GM21723 (cell line): ENCODE data around the gene KSR1.

Experiments
- ATAC-seq: cut with Tn5 transposase; IDR thresholded peaks from one replicate; pipeline ENCODE4 v1.9.1; 2021; ENCODE audit warnings: mild to moderate bottlenecking, moderate library complexity; ENCODE audit not compliant: unreplicated experiment

Gene KSR1

DNA sequence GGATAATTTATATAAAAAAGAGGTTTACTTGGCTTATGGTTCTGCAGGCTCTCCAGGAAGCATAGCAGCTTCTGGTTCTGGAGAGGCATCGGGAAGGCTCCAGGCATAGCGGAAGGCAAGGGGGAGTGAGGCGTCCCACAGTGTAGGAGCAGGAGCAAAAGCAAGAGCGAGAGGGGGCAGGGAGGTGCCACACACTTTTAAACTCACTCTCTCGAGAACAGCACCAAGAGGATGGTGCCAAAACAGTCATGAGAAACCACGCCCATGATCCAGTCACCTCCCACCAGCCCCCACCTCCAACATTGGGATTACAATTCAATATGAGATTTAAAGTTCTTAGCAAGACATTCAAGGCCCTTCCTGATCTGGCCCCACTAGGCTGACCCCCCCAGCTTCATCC lies 124.8 kb downstream of the KSR1 start:
- ATAC-seq: no peak

GRCh38 chr17:27582696-27583095 lies 126.4 kb downstream of the KSR1 start:
- ATAC-seq: no peak

DNA sequence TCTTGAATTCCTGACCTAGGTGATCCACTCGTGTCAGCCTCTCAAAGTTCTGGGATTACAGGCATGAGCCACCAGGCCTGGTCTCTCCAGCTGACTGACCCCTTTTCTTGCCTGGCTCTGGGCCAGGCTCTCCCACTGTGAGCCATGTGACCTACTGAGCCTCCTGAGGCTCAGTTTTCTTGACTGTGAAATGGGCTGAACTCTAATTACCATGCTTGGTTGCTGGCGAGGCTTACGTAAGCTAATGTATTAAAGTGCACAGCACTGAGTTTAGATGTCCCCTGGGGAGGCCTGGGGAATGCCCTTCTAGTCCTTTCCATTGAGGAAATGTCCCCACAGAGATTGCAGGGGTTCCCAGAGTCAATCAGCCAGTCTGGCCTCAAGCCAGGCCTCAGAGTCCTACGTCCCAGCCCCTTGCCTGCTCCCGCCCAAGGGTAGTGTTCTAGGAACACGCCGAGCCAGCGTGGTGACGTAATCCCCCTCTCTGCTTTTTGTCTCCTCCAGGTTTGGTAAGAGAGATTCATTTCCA lies 129.0 kb downstream of the KSR1 start:
- ATAC-seq: no peak

GRCh38 chr17:27585792-27586191 lies 129.5 kb downstream of the KSR1 start:
- ATAC-seq: no peak

DNA sequence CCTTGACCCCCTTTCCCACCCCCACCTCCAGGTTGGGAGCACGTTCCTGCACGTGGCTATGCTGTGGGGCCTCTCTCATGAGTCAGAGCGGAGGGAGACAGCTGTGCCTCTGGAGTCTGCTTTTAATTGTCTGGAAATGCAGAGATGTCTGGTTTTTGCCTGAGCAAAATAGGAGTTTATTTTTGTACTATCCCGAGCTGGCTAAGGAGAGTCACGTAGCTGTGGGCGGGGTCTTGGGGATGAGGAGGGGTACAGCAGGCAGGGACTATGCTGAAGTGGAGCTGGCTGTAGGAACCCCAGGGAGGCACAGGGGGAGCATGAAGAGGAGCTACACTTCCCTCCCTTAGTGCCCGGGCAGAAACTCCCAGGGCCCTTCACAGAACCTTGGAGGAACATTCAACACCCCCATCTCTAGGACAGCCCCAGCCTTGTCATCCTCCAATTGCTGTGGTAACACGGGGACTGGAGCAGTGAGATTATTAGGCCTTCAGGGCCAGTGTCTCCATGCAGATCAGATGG lies 130.0 kb downstream of the KSR1 start:
- ATAC-seq: no peak

DNA sequence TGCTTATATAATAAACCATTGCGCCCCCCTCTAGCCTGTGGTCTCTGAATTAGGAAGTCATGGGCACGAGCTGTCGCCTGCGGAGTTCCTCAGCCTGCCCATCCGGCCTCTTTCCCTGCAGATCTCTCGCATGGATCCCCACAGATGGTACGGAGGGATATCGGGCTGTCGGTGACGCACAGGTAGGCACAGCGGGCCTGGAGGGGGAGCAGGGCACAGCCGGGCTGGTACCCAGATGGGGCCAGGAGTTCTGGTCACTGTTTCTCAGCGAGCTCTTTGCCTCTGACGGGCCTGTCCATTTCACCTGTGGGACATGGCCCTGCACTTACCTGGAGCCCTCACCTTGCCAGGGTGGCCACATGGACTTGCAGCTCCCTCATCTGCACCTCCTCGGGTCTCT lies 132.1 kb downstream of the KSR1 start:
- ATAC-seq: no peak

DNA sequence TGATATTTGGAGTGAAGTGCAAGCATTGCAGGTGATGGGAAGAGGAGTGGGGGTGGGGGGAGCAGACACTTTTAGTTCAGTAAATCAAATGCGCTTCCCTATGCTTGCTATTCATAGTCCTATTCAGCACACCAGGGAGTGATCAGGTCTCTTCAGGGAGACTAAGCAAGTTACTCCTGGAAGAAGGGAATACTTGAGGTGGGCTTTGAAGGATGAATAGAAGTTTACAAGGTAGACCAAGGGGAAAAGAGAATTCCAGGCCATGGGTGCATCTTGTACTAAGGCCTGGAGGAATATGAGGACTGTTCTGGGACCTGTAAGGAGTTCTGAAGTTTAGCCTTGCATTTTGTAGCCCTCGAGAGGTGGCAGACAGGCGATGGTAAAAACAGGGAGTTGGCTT lies 134.6 kb downstream of the KSR1 start:
- no peak for ATAC-seq

DNA sequence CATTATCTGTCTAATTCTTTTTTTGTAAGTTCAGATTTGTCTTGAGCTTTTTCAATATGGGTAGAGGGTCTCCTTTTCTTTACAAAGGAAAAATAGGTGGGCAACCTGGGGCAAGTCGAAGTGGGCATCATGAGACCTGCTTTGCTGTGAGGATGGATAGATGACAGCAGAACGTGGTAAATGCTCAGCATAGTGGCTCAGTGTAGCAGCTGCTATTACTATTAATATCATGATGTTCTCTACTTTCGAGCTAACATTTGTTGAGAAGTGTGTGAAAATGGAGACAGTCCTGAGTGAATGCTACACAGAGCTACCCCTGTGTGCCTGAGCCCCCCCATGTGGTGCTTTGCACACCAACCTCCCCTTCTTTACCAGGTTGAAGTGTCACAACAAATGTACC lies 135.7 kb downstream of the KSR1 start:
- no peak for ATAC-seq

DNA sequence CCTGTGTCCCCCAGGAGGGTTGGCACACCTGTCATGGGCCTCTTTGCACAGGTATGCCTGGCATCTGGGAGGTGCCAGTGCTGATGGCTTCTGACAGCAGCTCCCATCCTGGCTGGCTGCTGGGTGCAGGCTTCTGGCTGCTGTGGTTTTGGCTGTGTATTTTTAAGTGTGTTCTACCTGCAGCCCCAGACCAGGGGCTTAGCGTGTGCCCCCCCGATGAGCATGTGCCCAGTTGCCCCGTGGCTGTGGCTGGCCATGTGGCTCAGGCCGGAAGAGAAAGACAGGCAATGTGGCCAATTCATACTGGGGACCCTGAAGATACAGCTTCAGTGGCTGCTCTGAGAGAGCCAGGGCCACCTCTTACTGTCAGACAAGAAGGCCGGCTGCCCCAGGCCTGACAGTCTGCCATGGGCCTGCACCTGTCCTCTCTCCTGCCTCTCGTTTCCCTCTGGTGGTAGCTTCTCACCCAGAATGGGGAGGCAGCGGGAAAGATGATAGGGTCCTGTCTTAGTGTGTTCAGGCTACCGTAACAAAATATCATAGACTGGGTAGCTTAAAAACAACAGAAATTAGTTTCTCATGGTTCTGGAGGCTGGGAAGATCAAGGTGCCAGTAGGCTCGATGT lies 137.1 kb downstream of the KSR1 start:
- ATAC-seq: no peak

GRCh38 chr17:27593857-27594255 lies 137.6 kb downstream of the KSR1 start:
- ATAC-seq: no peak

- ATAC-seq: no peak
Measured at GRCh38 chr17:27595208-27595607, 139.0 kb downstream of the KSR1 start.

DNA sequence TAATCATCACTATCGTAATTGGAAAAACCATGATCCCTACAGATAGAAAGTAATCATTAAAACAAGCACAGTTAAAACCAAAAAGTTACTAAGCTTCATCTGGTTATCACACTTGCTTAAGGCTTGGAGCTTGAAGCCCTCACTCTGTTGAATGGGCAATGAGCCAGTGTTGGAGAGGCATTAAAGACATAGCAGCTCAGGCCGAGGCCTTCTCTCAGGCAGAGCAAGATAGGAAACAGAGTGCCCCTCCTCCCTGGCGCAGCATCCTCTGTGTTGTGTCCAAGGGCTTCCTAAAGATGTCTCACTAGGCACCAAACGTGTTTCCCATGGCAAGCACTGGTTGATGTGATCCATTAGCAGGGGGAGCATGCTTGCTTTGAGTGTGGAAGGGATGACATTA lies 139.8 kb downstream of the KSR1 start:
- ATAC-seq: no peak

GRCh38 chr17:27596566-27597187 lies 140.4 kb downstream of the KSR1 start:
- ATAC-seq: no peak

DNA sequence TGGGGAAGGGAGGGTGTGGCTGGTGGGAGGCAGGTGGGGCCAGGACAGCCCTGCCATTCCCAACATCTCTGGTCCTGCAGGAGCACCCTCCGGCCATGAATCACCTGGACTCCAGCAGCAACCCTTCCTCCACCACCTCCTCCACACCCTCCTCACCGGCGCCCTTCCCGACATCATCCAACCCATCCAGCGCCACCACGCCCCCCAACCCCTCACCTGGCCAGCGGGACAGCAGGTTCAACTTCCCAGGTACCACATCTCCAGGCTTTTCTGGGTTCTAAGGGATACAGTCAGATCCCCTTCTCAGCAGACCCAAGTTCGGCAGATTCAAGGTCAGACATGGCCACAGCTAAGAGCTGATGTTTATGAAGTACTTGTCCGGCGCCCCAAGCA lies 140.9 kb downstream of the KSR1 start:
- ATAC-seq: no peak

DNA sequence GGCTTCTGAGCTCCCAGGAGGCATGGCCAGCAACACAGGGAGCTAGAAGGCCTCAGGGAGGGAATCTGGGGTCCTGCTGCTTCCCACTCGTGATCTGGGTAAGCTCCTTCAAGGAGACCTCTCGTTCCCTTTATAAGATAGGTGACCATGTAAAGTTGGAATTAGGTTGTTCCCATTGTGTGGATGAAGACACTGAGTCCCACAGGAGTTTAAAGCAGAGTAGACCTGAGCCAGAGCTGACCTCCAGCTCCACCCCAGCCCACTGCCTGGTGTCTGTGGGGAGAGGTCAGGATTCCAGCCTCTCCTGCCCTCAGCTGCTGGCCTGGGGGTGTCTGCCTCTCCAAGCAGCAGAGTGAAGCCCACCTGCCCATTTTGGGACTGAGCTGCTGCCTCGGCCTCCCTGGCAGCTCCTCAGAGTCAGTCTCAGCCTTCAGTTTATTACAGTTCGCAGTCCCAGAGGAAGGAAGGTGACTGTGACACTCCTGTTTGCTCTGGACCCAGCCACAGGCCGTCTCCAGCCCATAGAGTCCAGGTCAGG lies 141.6 kb downstream of the KSR1 start:
- ATAC-seq: no peak

GRCh38 chr17:27598337-27599050 lies 142.2 kb downstream of the KSR1 start:
- no peak for ATAC-seq

GRCh38 chr17:27600471-27600870 lies 144.2 kb downstream of the KSR1 start:
- no peak for ATAC-seq

GRCh38 chr17:27601069-27601974 lies 145.1 kb downstream of the KSR1 start:
- no peak for ATAC-seq

GRCh38 chr17:27601975-27602302 lies 145.7 kb downstream of the KSR1 start:
- no peak for ATAC-seq

DNA sequence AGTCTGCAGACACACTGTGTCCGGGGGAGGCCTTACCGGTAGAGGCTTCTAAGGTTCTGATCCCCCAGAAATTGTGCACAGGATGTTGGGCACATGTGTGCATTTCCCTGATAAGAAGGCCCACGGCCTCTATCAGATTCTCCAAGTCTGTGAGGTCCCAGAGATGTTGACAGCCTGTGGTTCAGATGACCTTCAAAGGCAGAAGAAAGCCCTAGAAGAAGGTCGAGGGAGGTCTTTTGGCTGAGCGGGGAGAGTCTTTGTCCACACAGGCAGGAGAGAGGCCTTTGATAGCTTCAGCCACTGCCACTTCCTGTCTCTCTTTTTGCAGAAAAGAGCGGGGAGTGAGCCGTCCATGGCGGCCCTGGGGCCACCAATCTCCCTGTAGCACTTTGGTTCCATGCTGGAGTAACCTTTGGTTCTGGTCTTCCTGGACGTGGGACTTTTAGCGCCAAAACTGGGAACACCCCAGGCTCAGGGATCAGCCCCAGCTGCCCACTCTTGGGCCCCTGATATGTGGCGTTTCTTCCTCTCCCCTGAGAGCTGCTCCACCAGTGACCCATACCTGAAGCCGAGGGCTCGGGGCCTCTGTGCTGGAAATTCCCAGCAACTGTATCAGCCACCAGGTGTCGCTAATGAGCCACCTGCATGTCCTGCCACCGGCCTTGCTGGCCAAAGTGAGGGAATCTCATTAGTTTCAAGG lies 146.6 kb downstream of the KSR1 start:
- ATAC-seq: no peak
